A549 (cell line): ENCODE data around the gene RPS6KA2. TPM values are rescaled to one million over a fixed set of nuclear protein-coding genes. Genes with fewer than 3 reads are reported as not detected.

ENCODE experiments used
- ATAC-seq, 2 experiments: fragments of 200-7000 bp in 1 of 2; fragments of >200 bp in 1 of 2; cut with Nextera tagmentation in 1 of 2; cut with Tn5 transposase in 1 of 2; 3 replicates each; pipeline versions ENCODE4 v1.8.0 to v1.9.1; 2018 to 2020; ENCODE audit warnings: mild to moderate bottlenecking in 1 of 2, moderate library complexity in 1 of 2
- CTCF ChIA-PET: fragments of 300-600 bp; sonication (Branson Sonifier 250); formaldehyde crosslinking; extraction: SDS; loops from one replicate; lab custom pipeline; 2021; ENCODE audit warnings: antibody characterized with exemption, inconsistent platforms; lab: Yijun Ruan, JAX
- POLR2A ChIA-PET: fragments of 350-600 bp; formaldehyde crosslinking; extraction: SDS; loops from one replicate; lab custom pipeline; 2021; ENCODE audit warnings: antibody characterized with exemption, inconsistent platforms; lab: Yijun Ruan, JAX
- DNase-seq, 2 experiments: peaks; one replicate each; pipeline versions ENCODE4 v3.0.0 to v3.0.0-alpha.2; 2011 to 2016; ENCODE audit warnings: low read depth in 1 of 2, low spot score in 1 of 2
- FAIRE-seq: peaks from 2 replicates; lab custom pipeline; 2011; peaks lifted over from hg19 to GRCh38; lab: Jason Lieb, UNC
- H3K27ac ChIP-seq, 2 experiments: fragments of >200 bp; sonication (Bioruptor Twin); formaldehyde crosslinking; 3 replicates each; pipeline ENCODE4 v1.5.1; 2016 to 2017
- H3K4me1 ChIP-seq: fragments of >200 bp; sonication (Bioruptor Twin); formaldehyde crosslinking; 3 replicates; pipeline ENCODE4 v1.6.1; 2016
- H3K4me2 ChIP-seq: fragments of >200 bp; sonication (Bioruptor Twin); formaldehyde crosslinking; 3 replicates; pipeline ENCODE4 v1.6.1; 2016
- H3K4me3 ChIP-seq: fragments of >200 bp; sonication (Bioruptor Twin); formaldehyde crosslinking; 3 replicates; pipeline ENCODE4 v1.5.1; 2016
- H3K9me3 ChIP-seq: fragments of >200 bp; sonication (Bioruptor Twin); formaldehyde crosslinking; 3 replicates; pipeline ENCODE4 v1.6.1; 2016
- ATOH8 ChIP-seq: fragments of 250-450 bp; sonication (Bioruptor Pico); IDR thresholded peaks from 2 replicates; pipeline ENCODE4 v1.5.0; 2020; ENCODE audit warnings: low read depth, mild to moderate bottlenecking, moderate library complexity
- BHLHE40 ChIP-seq: IDR thresholded peaks from 2 replicates; pipeline ENCODE4 v1.6.1; 2012; ENCODE audit warnings: low read depth, low read length, inconsistent platforms
- CBX8 ChIP-seq: fragments of 200-600 bp; sonication (generic); IDR thresholded peaks from 2 replicates; pipeline ENCODE4 v1.6.1; 2016
- CEBPB ChIP-seq, 2 experiments: fragments of >200 bp in 1 of 2; sonication (Bioruptor Twin) in 1 of 2; formaldehyde crosslinking in 1 of 2; IDR thresholded peaks; 2 replicates each; pipeline ENCODE4 v1.6.1; 2012 to 2016
- CHD2 ChIP-seq: fragments of 150-350 bp; IDR thresholded peaks from 2 replicates; pipeline ENCODE4 v1.6.1; 2014; ENCODE audit warnings: low read length; ENCODE audit not compliant: partially characterized antibody
- CHD4 ChIP-seq: fragments of 200-600 bp; sonication (generic); IDR thresholded peaks from 2 replicates; pipeline ENCODE4 v1.6.1; 2016; ENCODE audit warnings: antibody characterized with exemption, mild to moderate bottlenecking, borderline replicate concordance
- EHMT2 ChIP-seq: fragments of 200-600 bp; sonication (generic); IDR thresholded peaks from 2 replicates; pipeline ENCODE4 v1.6.1; 2016; ENCODE audit warnings: antibody characterized with exemption, low read depth, mild to moderate bottlenecking, moderate library complexity
- EP300 ChIP-seq, 2 experiments: fragments of >200 bp; sonication (Bioruptor Twin); formaldehyde crosslinking; IDR thresholded peaks; 2 replicates in 1 of 2; 3 replicates in 1 of 2; pipeline ENCODE4 v1.6.1; 2016 to 2017
- ESRRA ChIP-seq: fragments of 150-350 bp; IDR thresholded peaks from 2 replicates; pipeline ENCODE4 v1.6.1; 2014; ENCODE audit warnings: mild to moderate bottlenecking, low read length, borderline replicate concordance
- FOSB ChIP-seq: fragments of 250-450 bp; sonication (Bioruptor Pico); IDR thresholded peaks from 2 replicates; pipeline ENCODE4 v1.5.0; 2020; ENCODE audit warnings: mild to moderate bottlenecking, moderate library complexity
- FOSL2 ChIP-seq, 2 experiments: fragments of 450-650 bp in 1 of 2; fragments of >200 bp in 1 of 2; sonication (Bioruptor Twin) in 1 of 2; formaldehyde crosslinking; IDR thresholded peaks; 2 replicates each; pipeline versions ENCODE4 v1.5.0 to v1.6.1; 2016 to 2020; ENCODE audit warnings: mild to moderate bottlenecking in 1 of 2, moderate library complexity in 1 of 2
- HMGXB4 ChIP-seq: fragments of 250-450 bp; sonication (Bioruptor Pico); IDR thresholded peaks from 2 replicates; pipeline ENCODE4 v1.5.0; 2021; ENCODE audit warnings: mild to moderate bottlenecking, moderate library complexity, borderline replicate concordance
- KDM1A ChIP-seq: fragments of 200-600 bp; sonication (generic); IDR thresholded peaks from 2 replicates; pipeline ENCODE4 v1.6.1; 2016; ENCODE audit warnings: low read depth, mild to moderate bottlenecking
- KDM5A ChIP-seq: fragments of 200-600 bp; sonication (generic); IDR thresholded peaks from 2 replicates; pipeline ENCODE4 v1.6.1; 2016; ENCODE audit warnings: antibody characterized with exemption, mild to moderate bottlenecking
- MAFK ChIP-seq: fragments of 450-650 bp; IDR thresholded peaks from 2 replicates; pipeline ENCODE4 v1.6.1; 2014; ENCODE audit not compliant: partially characterized antibody
- MAX ChIP-seq: IDR thresholded peaks from 2 replicates; pipeline ENCODE4 v1.6.1; 2012
- MAZ ChIP-seq: fragments of 150-350 bp; IDR thresholded peaks from 2 replicates; pipeline ENCODE4 v1.6.1; 2014; ENCODE audit warnings: antibody characterized with exemption, low read depth, low read length, borderline replicate concordance
- MYC ChIP-seq: IDR thresholded peaks from 2 replicates; pipeline ENCODE4 v1.6.1; 2012; ENCODE audit warnings: mild to moderate bottlenecking, inconsistent platforms, low read length, improper control_type of control experiment, borderline replicate concordance
- NPAS2 ChIP-seq: fragments of 250-450 bp; sonication (Bioruptor Pico); IDR thresholded peaks from 2 replicates; pipeline ENCODE4 v1.8.0; 2022; ENCODE audit warnings: mild to moderate bottlenecking, moderate library complexity, borderline replicate concordance
- PBX3 ChIP-seq: IDR thresholded peaks from 2 replicates; pipeline ENCODE4 v1.6.1; 2012
- POLR2A ChIP-seq: IDR thresholded peaks from 2 replicates; pipeline ENCODE4 v1.6.1; 2012; ENCODE audit warnings: mild to moderate bottlenecking, low read length
- POLR2AphosphoS2 ChIP-seq: conservative IDR thresholded peaks from 2 replicates; pipeline ENCODE4 v1.6.1; 2012; ENCODE audit warnings: low read length, improper control_type of control experiment, inconsistent platforms
- RARB ChIP-seq: fragments of 250-450 bp; sonication (Bioruptor Pico); IDR thresholded peaks from 2 replicates; pipeline ENCODE4 v1.8.0; 2021; ENCODE audit warnings: mild to moderate bottlenecking, moderate library complexity
- RFX5 ChIP-seq: fragments of 450-650 bp; IDR thresholded peaks from 2 replicates; pipeline ENCODE4 v1.7.1; 2014; ENCODE audit warnings: antibody characterized with exemption, mild to moderate bottlenecking, moderate library complexity
- RNF2 ChIP-seq: fragments of 200-600 bp; sonication (generic); IDR thresholded peaks from 2 replicates; pipeline ENCODE4 v1.6.1; 2016; ENCODE audit warnings: low read depth, mild to moderate bottlenecking, antibody characterized with exemption, moderate library complexity, borderline replicate concordance
- TP53 ChIP-seq: fragments of 250-450 bp; sonication (Bioruptor Pico); IDR thresholded peaks from 2 replicates; pipeline ENCODE4 v1.5.0; 2021; ENCODE audit warnings: mild to moderate bottlenecking, moderate library complexity
- ZC3H11A ChIP-seq: fragments of 450-650 bp; IDR thresholded peaks from 2 replicates; pipeline ENCODE4 v1.6.1; 2014; ENCODE audit warnings: antibody characterized with exemption, mild to moderate bottlenecking
- ZFP36 ChIP-seq: fragments of 450-650 bp; IDR thresholded peaks from 2 replicates; pipeline ENCODE4 v1.6.1; 2014; ENCODE audit warnings: borderline replicate concordance; ENCODE audit not compliant: partially characterized antibody
- WGBS: methylation state at CpG from one replicate; pipeline ENCODE4 v1.1.6; 2017; ENCODE audit errors: missing lambda C conversion rate; 5-methylcytosine and 5-hydroxymethylcytosine counted together
- polyA plus RNA-seq, 4 experiments: library from polyadenylated mRNA; depleted of rRNA in 3 of 4; stranded (reverse); fragments of >200 nt; fragmentation: RNase III in 1 of 4; extraction: RNeasy Plus Mini Kit Qiagen cat#74134 plus additional on column Dnase treatment in 1 of 4; gene quantifications; 2 replicates in 3 of 4; 3 replicates in 1 of 4; pipeline ENCODE4 v1.2.3, GENCODE V29; 2011 to 2017

The RPS6KA2 gene
- polyA plus RNA-seq, 2 of the 4 experiments (the other 2 are of a cell fraction) = 0.19 TPM; not detected in 1

- POLR2A ChIA-PET = no interaction called here
- no peak overlapping the region for H3K4me2 ChIP-seq
- no peak overlapping the region for H3K4me3 ChIP-seq
- 49% methylated on average over 6 of the region's 9 CpGs for WGBS
- H3K9me3 ChIP-seq = no peaks in the 10 kb centered on the region
- DNase-seq (no peak), ATAC-seq (no peak), FAIRE-seq (no peak)
- H3K27ac ChIP-seq = no peak overlapping the region
- CTCF ChIA-PET = no interaction called here
- TF ChIP-seq ATOH8 (CRISPR knock-in tag) (no peak), CHD2 (no peak), ZC3H11A (no peak), RFX5 (no peak), FOSL2 (IDR thresholded peaks at IDR 0.05) (no peak), FOSL2 (CRISPR knock-in tag; IDR thresholded peaks at IDR 0.05) (no peak)
- H3K4me1 ChIP-seq = no peaks in the 10 kb centered on the region
These were observed 123.0 kb downstream of the RPS6KA2 start for GRCh38 chr6:166504100-166504499.

- ATAC-seq = no peak
- Histone ChIP-seq H3K4me3 (no peak overlapping the region), H3K27ac (no peak overlapping the region), H3K4me1 (no peaks in the 10 kb centered on the region)
- 55% methylated on average over 6 of the region's 12 CpGs for WGBS
- POLR2A ChIA-PET = no interaction called here
- DNase-seq = no peak
- TF ChIP-seq CEBPB (IDR thresholded peaks at IDR 0.05) = no peak
- no peak for TF ChIP-seq CHD4
- TF ChIP-seq FOSB (CRISPR knock-in tag) = no peak
- no peak for TF ChIP-seq HMGXB4 (CRISPR knock-in tag)
- TF ChIP-seq MAFK = no peak
- TF ChIP-seq MAX = no peak
- TF ChIP-seq RNF2 = no peak
- no peak for TF ChIP-seq NPAS2 (CRISPR knock-in tag)
- no peak for TF ChIP-seq ESRRA
- TF ChIP-seq CBX8 = no peak
- no peak for TF ChIP-seq ZFP36
- TF ChIP-seq POLR2A = no peak
- TF ChIP-seq KDM5A = no peak
- no peak for TF ChIP-seq BHLHE40
- TF ChIP-seq MYC = no peak
- no peak for TF ChIP-seq RARB
- no peak for TF ChIP-seq MAZ
- TF ChIP-seq, all 56 proteins: peak for 0
- CTCF ChIA-PET = no interaction called here
- no peak for FAIRE-seq
- Histone ChIP-seq H3K4me2 (no peak overlapping the region), H3K9me3 (no peaks in the 10 kb centered on the region)
These were observed 123.8 kb downstream of the RPS6KA2 start for GRCh38 chr6:166503167-166503744.

- no peak overlapping the region for H3K27ac ChIP-seq
- H3K4me3 ChIP-seq = no peak overlapping the region
- TF ChIP-seq KDM1A (no peak), MAX (no peak), RFX5 (no peak), HMGXB4 (CRISPR knock-in tag) (no peak), EP300 (IDR thresholded peaks at IDR 0.05) (no peak), TP53 (CRISPR knock-in tag) (no peak), CEBPB (IDR thresholded peaks at IDR 0.05) (no peak), EHMT2 (no peak), POLR2AphosphoS2 (no peak), KDM5A (no peak), PBX3 (no peak)
- TF ChIP-seq, all 56 proteins: peak for 0
- ATAC-seq (no peak), FAIRE-seq (no peak), DNase-seq (no peak)
- no peaks in the 10 kb centered on the region for H3K9me3 ChIP-seq
- H3K4me2 ChIP-seq = no peak overlapping the region
- H3K4me1 ChIP-seq = no peaks in the 10 kb centered on the region
- ChIA-PET CTCF (no interaction called here), POLR2A (no interaction called here)
- WGBS = 58% methylated on average over 8 of the region's 14 CpGs
These were observed 124.6 kb downstream of the RPS6KA2 start for GRCh38 chr6:166502453-166502852.
